GM12875 (cell line): ENCODE data around the gene HCFC1R1.
A peak's percentile ranks its signal among the peaks of the same experiment; 100 is the strongest.

Experiments
- H3K4me3 ChIP-seq: one replicate; pipeline ENCODE4 v1.5.1; 2011; ENCODE audit warnings: low read depth, low read length, control low read depth
- CTCF ChIP-seq: IDR thresholded peaks from 2 replicates; pipeline ENCODE4 v1.5.1; 2011; ENCODE audit warnings: low read depth, mild to moderate bottlenecking, control low read depth, inconsistent platforms, low read length, moderate library complexity, borderline replicate concordance; ENCODE audit not compliant: insufficient read depth

Gene HCFC1R1

GRCh38 chr16:3068487-3068886, 44.7 kb upstream of the HCFC1R1 start:
- no peak for TF ChIP-seq CTCF
- no peak overlapping the region for H3K4me3 ChIP-seq

- peak overlapping the region; percentile 53 for H3K4me3 ChIP-seq
- no peak for TF ChIP-seq CTCF
Observed at GRCh38 chr16:3066440-3066748, 42.7 kb upstream of the HCFC1R1 start.

GRCh38 chr16:3065742-3066439, 42.1 kb upstream of the HCFC1R1 start:
- TF ChIP-seq CTCF, result no peak
- H3K4me3 ChIP-seq, result peak overlapping the region; percentile 53

- TF ChIP-seq CTCF, result no peak
- peak within 1 kb of the TSS; percentile 53 for H3K4me3 ChIP-seq
Observed at GRCh38 chr16:3065069-3065741, 41.5 kb upstream of the HCFC1R1 start, which contains the start of gene IL32. Gene IL32 (plus strand): TSS chr16:3065640. CDS start chr16:3065812, 172 bp downstream.

GRCh38 chr16:3063625-3064386, 40.1 kb upstream of the HCFC1R1 start:
- TF ChIP-seq CTCF, result no peak

GRCh38 chr16:3062553-3062952, 38.8 kb upstream of the HCFC1R1 start:
- no peak overlapping the region for H3K4me3 ChIP-seq
- no peak for TF ChIP-seq CTCF

More at GRCh38 chr16:3063625-3064386, 40.1 kb upstream of the HCFC1R1 start:
- H3K4me3 ChIP-seq, result no peak overlapping the region
